Left lung (tissue), 10 donors: Measurements from ENCODE around the gene TMEM182. TPM values are rescaled to one million over a fixed set of nuclear protein-coding genes. Genes with fewer than 3 reads are reported as not detected.

Source experiments
- ATAC-seq: fragments of 200-7000 bp; cut with Tn5 transposase; one replicate; pipeline ENCODE4 v1.9.1; 2020; ENCODE audit warnings: moderate library complexity
- DNase-seq, 4 donors: peaks; one replicate each; pipeline ENCODE4 v3.0.0-alpha.2; 2013 to 2020
- H3K27ac ChIP-seq, 2 donors: fragments of 200-600 bp; sonication (generic) in 1 of 2; one replicate each; pipeline versions ENCODE4 v1.5.0 to v1.8.0; 2020 to 2021
- H3K27me3 ChIP-seq, 2 donors: fragments of 200-600 bp; sonication (generic) in 1 of 2; one replicate each; pipeline versions ENCODE4 v1.5.0 to v1.8.0; 2020 to 2021
- H3K36me3 ChIP-seq, 2 donors: fragments of 200-600 bp; sonication (generic) in 1 of 2; one replicate each; pipeline versions ENCODE4 v1.5.0 to v1.8.0; 2020 to 2021
- H3K4me1 ChIP-seq, 2 donors: fragments of 200-600 bp; one replicate each; pipeline ENCODE4 v1.8.0; 2021
- H3K4me3 ChIP-seq, 2 donors: fragments of 200-600 bp; sonication (generic) in 1 of 2; one replicate each; pipeline versions ENCODE4 v1.5.0 to v1.8.0; 2020 to 2021; ENCODE audit warnings: mild to moderate bottlenecking in 1 of 2
- H3K9me3 ChIP-seq, 2 donors: fragments of 200-600 bp; sonication (generic) in 1 of 2; one replicate each; pipeline versions ENCODE4 v1.5.0 to v1.8.0; 2020 to 2021
- intact Hi-C, 2 donors: fragments of 100-400 bp; cut with DNase I; formaldehyde crosslinking; loops; one replicate each; pipeline versions ENCODE4 v1.11.2 to v1.14.2; 2022
- polyA plus RNA-seq, 6 donors: library from polyadenylated mRNA; unstranded; fragments of 120-200 nt; gene quantifications; one replicate each; pipeline ENCODE4 v1.2.1, GENCODE V29; 2013; ENCODE audit not compliant: insufficient read length in 6 of 6
- total RNA-seq, 2 donors: library from RNA; stranded (reverse); fragmentation: NEBNext Ultra II Directional; extraction: Animal tissue kit (Norgen Biotek cat#: 25700); gene quantifications; one replicate each; pipeline ENCODE4 v1.2.1, GENCODE V29; 2021
- TF ChIP-seq, protein P1 (sequence below), 2 donors: fragments of 200-600 bp; sonication (generic) in 1 of 2; IDR thresholded peaks; one replicate each; pipeline versions ENCODE4 v1.5.0 to v1.8.0; 2021; ENCODE audit warnings: antibody characterized with exemption in 2 of 2
- donor health status: DM: no; HTN: yes; CAD: no.
- donor health status: DM: no; HTN: no; CAD: no.

TMEM182 gene
- total and polyA plus RNA-seq, 8 donors = 3.4 to 10.9 (median 8.6) TPM

DNA sequence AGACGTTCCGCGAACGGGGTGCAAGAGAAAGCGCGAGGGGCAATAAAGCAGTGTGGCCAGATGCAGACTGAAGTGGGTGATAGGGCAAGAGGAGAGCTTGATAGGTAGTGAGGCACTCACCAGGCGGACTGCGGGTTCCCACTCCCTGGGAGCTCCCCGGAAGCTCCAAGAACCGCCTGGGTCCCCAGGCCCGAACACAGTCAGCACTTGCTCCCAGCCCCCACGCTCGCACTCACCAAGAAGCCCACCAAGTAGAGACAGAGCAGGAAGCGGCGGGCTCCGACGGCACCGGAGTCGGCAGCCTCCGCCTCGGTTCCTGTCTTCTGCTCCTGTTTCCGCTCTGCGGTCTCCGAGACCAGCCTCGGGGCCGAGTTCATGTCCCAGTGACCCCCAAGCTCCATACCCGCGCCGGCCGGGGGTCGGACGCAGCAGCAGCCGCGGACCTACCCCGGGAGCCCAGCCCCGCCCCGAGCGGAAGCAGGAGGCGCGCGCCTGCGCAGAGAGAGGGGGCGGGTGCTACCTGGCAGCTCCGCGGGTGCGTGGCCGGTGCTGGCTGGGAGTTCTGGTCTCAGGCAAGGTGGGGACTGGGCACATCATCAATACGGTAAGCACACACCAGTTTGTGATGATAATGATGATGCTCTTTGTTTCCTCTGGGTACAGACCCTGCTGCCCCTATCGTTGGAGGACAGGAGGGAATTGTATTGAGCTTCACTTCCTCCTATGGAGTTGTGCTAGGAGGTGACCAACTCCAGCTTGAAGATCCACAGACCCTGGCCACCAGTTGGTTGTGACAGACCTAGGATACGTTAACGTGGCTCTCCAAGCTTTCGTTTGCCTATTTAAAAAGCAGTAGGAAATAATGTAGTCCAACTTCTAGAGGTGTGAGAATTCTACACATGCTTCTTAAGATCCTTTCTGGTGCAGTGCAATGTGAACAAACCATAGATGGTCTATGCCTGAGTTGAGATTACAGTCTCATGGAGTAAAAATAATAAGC is 25.1 kb upstream of the TMEM182 start:
- peaks cover 0 to 3% of the 10 kb centered on the region in 2 donors for H3K36me3 ChIP-seq
- peak; percentile 98 for ATAC-seq
- no peaks in the 10 kb centered on the region for H3K9me3 ChIP-seq
- TF ChIP-seq, protein P1, sequence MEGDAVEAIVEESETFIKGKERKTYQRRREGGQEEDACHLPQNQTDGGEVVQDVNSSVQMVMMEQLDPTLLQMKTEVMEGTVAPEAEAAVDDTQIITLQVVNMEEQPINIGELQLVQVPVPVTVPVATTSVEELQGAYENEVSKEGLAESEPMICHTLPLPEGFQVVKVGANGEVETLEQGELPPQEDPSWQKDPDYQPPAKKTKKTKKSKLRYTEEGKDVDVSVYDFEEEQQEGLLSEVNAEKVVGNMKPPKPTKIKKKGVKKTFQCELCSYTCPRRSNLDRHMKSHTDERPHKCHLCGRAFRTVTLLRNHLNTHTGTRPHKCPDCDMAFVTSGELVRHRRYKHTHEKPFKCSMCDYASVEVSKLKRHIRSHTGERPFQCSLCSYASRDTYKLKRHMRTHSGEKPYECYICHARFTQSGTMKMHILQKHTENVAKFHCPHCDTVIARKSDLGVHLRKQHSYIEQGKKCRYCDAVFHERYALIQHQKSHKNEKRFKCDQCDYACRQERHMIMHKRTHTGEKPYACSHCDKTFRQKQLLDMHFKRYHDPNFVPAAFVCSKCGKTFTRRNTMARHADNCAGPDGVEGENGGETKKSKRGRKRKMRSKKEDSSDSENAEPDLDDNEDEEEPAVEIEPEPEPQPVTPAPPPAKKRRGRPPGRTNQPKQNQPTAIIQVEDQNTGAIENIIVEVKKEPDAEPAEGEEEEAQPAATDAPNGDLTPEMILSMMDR (IDR thresholded peaks at IDR 0.05) = no peak
- peaks cover 0 to 19% of the 10 kb centered on the region in 2 donors for H3K4me1 ChIP-seq
- peak overlapping the region; percentile 49 to 84 for H3K27ac ChIP-seq
- intact Hi-C loops = no loop called here
- H3K4me3 ChIP-seq = peak overlapping the region; percentile 90 to 91
- DNase-seq = peak; percentile 77 to 98 (median 86)
- H3K27me3 ChIP-seq = no peaks in the 10 kb centered on the region

DNA sequence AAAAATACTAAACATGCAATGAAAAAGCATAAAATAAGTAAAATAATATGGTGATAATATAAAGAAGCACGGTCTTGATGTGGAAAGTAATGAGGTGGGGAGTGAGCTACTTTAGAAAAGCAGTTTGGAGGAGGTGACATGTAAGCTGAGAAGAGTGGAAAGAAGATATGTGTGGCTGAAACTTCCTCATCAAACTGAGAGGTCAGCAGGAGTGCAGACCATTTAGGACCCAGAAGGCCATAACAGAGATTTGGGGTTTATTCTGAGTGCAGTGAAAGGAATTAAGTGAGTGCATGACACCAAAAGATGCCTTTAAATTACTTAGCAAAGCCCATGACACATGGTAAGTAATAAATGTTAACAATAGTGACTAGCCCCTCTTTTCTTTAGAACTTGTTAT is 24.4 kb upstream of the TMEM182 start:
- no peaks in the 10 kb centered on the region for H3K36me3 ChIP-seq
- no peaks in the 10 kb centered on the region for H3K9me3 ChIP-seq
- DNase-seq (no peak), ATAC-seq (no peak)
- no peak overlapping the region for H3K27ac ChIP-seq
- no peaks in the 10 kb centered on the region for H3K27me3 ChIP-seq
- TF ChIP-seq, protein P1 (IDR thresholded peaks at IDR 0.05) = no peak
- peaks cover 0 to 19% of the 10 kb centered on the region in 2 donors for H3K4me1 ChIP-seq
- intact Hi-C loops = no loop called here
- peak overlapping the region; percentile 90 to 91 for H3K4me3 ChIP-seq

DNA sequence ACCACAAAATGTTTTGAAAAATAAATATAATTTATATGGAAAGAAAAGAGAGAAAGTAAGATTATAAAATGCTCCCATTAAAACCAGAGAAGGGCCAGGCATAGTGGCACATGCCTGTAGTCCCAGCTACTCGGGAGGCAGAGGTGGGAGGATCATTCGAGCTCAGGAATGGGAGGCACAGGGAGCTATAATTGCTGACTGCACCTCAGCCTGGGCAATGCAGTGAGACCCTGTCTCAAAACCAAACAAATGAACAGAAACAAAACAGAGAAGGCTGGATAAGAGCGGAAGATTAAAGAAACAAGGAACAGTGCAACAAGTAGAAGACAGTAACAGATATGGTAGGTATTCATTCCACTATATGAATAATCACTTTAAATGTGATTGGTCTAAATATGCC is 18.6 kb upstream of the TMEM182 start:
- Histone ChIP-seq H3K27me3 (no peaks in the 10 kb centered on the region), H3K9me3 (no peaks in the 10 kb centered on the region), H3K4me1 (no peaks in the 10 kb centered on the region), H3K4me3 (no peak overlapping the region), H3K27ac (no peak overlapping the region), H3K36me3 (no peaks in the 10 kb centered on the region)
- intact Hi-C loops = no loop called here
- no peak for ATAC-seq
- DNase-seq = no peak
- TF ChIP-seq, protein P1 (IDR thresholded peaks at IDR 0.05) = no peak

DNA sequence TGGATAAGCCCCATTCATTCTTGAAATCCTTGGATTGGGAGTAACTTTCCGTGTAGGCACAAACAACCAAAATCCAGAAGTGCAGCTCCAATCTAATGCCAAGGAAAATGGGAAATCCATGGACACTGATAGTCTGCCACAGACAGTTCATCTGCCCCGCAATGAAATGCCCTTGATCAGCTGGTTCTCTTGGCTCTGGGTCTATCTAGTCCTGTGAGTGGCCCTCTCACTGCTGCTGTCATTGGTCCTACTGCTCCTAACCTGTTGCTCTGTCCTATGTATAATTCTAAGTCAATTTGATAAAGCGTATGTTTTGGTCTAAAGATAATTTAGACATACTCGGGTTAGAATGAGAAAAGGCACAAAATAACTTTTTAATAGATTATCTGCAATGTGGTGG is 13.7 kb upstream of the TMEM182 start:
- Histone ChIP-seq H3K27ac (no peak overlapping the region), H3K4me1 (no peaks in the 10 kb centered on the region), H3K4me3 (no peak overlapping the region), H3K36me3 (no peaks in the 10 kb centered on the region), H3K9me3 (no peaks in the 10 kb centered on the region), H3K27me3 (no peaks in the 10 kb centered on the region)
- TF ChIP-seq, protein P1 (IDR thresholded peaks at IDR 0.05) = no peak
- ATAC-seq = no peak
- intact Hi-C loops = no loop called here
- no peak for DNase-seq

DNA sequence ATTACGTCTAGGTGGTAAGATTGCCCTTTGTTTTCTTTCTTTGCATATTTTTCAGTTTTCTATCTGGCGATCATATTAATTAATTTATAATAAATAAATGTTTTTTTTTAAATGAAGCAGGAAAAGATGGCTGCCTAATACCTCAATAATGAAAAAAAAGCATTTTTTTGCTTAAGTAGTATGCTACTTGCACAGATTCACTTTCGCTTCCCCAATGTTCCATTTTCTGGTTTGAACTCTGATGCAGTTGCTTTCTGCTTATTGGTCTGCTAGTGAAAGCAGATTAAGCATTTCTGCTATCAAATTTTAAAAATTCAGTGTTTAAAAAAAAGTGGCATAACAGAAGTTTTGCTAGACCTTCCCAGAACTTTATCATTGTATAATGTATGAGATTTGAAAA is 11.9 kb upstream of the TMEM182 start:
- TF ChIP-seq, protein P1 (IDR thresholded peaks at IDR 0.05) = no peak
- Histone ChIP-seq H3K27ac (no peak overlapping the region), H3K4me1 (no peaks in the 10 kb centered on the region), H3K36me3 (no peaks in the 10 kb centered on the region), H3K27me3 (no peaks in the 10 kb centered on the region), H3K4me3 (no peak overlapping the region), H3K9me3 (no peaks in the 10 kb centered on the region)
- intact Hi-C loops = loop anchor here in 1 of 2 donors (5.0 kb wide), 1 partner anchor 52 kb away; no protein-coding TSS in a partner anchor
- DNase-seq = no peak
- no peak for ATAC-seq
